MG63 (cell line): Measurements from ENCODE around the gene ACIN1. TPM values are rescaled to one million over a fixed set of nuclear protein-coding genes. Genes with fewer than 3 reads are reported as not detected.

Experiments used
- DNase-seq: peaks from one replicate; pipeline ENCODE4 v3.0.0-alpha.2; 2020
- H3K27me3 ChIP-seq: fragments of 250-450 bp; sonication (Bioruptor Pico); 2 replicates; pipeline ENCODE4 v1.5.1; 2020; ENCODE audit warnings: mild to moderate bottlenecking, moderate library complexity
- H3K36me3 ChIP-seq: fragments of 250-450 bp; sonication (Bioruptor Pico); 2 replicates; pipeline ENCODE4 v1.5.1; 2020; ENCODE audit warnings: mild to moderate bottlenecking, moderate library complexity
- H3K4me3 ChIP-seq: fragments of 250-450 bp; sonication (Bioruptor Pico); 2 replicates; pipeline ENCODE4 v1.5.1; 2020; ENCODE audit warnings: mild to moderate bottlenecking, moderate library complexity
- H3K9me3 ChIP-seq: fragments of 250-450 bp; sonication (Bioruptor Pico); 2 replicates; pipeline ENCODE4 v1.5.1; 2020; ENCODE audit warnings: mild to moderate bottlenecking, moderate library complexity
- total RNA-seq: library from RNA; depleted of rRNA; stranded (reverse); fragments of >200 nt; shearing (Covaris generic); gene quantifications from 2 replicates; pipeline ENCODE4 v1.2.3, GENCODE V29; 2014; ENCODE audit warnings: low replicate concordance

The ACIN1 gene
- total RNA-seq, 1 experiment from 2014 or later: 52.2 TPM

- peaks cover 10% of the 10 kb centered on the region for H3K36me3 ChIP-seq
- H3K9me3 ChIP-seq: no peaks in the 10 kb centered on the region
- H3K27me3 ChIP-seq: no peaks in the 10 kb centered on the region
- H3K4me3 ChIP-seq: no peak overlapping the region
- DNase-seq: no peak
Measured at GRCh38 chr14:23099212-23099861, 4.4 kb upstream of the ACIN1 start.

GRCh38 chr14:23097786-23098185 lies 2.9 kb upstream of the ACIN1 start:
- H3K27me3 ChIP-seq: no peaks in the 10 kb centered on the region
- peaks cover 17% of the 10 kb centered on the region for H3K36me3 ChIP-seq
- H3K9me3 ChIP-seq: no peaks in the 10 kb centered on the region
- no peak overlapping the region for H3K4me3 ChIP-seq
- no peak for DNase-seq

GRCh38 chr14:23095196-23096108 lies 516 bp upstream of the ACIN1 start, which contains the start of gene C14orf119:
Gene C14orf119, plus strand, starts transcription at chr14:23095505. Its CDS starts 2,154 bp downstream, at chr14:23097659.
- Histone ChIP-seq H3K9me3 (no peaks in the 10 kb centered on the region), H3K4me3 (peak within 1 kb of the TSS; percentile 97), H3K36me3 (peaks cover 29% of the 10 kb centered on the region), H3K27me3 (no peaks in the 10 kb centered on the region)
- DNase-seq: peak; percentile 93

- Histone ChIP-seq H3K36me3 (peaks cover 38% of the 10 kb centered on the region), H3K9me3 (no peaks in the 10 kb centered on the region), H3K27me3 (no peaks in the 10 kb centered on the region), H3K4me3 (peak overlapping the region; percentile 97)
- DNase-seq: no peak
Measured at GRCh38 chr14:23093991-23094665, 808 bp downstream of the ACIN1 start.

- no peak for DNase-seq
- Histone ChIP-seq H3K27me3 (no peaks in the 10 kb centered on the region), H3K9me3 (no peaks in the 10 kb centered on the region), H3K4me3 (peak overlapping the region; percentile 97), H3K36me3 (peaks cover 35% of the 10 kb centered on the region)
Measured at GRCh38 chr14:23093526-23093925, 1.4 kb downstream of the ACIN1 start.

GRCh38 chr14:23093104-23093503 lies 1.8 kb downstream of the ACIN1 start:
- Histone ChIP-seq H3K36me3 (peaks cover 40% of the 10 kb centered on the region), H3K4me3 (no peak overlapping the region)

GRCh38 chr14:23091294-23092225 lies 3.4 kb downstream of the ACIN1 start:
- Histone ChIP-seq H3K9me3 (no peaks in the 10 kb centered on the region), H3K36me3 (peaks cover 37% of the 10 kb centered on the region), H3K4me3 (no peak overlapping the region), H3K27me3 (no peaks in the 10 kb centered on the region)
- no peak for DNase-seq

More at GRCh38 chr14:23093104-23093503, 1.8 kb downstream of the ACIN1 start:
- Histone ChIP-seq H3K27me3 (no peaks in the 10 kb centered on the region), H3K9me3 (no peaks in the 10 kb centered on the region)
- DNase-seq: no peak

- Histone ChIP-seq H3K36me3 (peaks cover 46% of the 10 kb centered on the region), H3K9me3 (no peaks in the 10 kb centered on the region), H3K27me3 (no peaks in the 10 kb centered on the region), H3K4me3 (no peak overlapping the region)
- DNase-seq: no peak
Measured at GRCh38 chr14:23090254-23090636, 4.7 kb downstream of the ACIN1 start.

GRCh38 chr14:23089498-23090253 lies 5.3 kb downstream of the ACIN1 start:
- Histone ChIP-seq H3K4me3 (no peak overlapping the region), H3K9me3 (no peaks in the 10 kb centered on the region), H3K36me3 (peaks cover 47% of the 10 kb centered on the region), H3K27me3 (no peaks in the 10 kb centered on the region)
- no peak for DNase-seq

GRCh38 chr14:23086565-23086964 lies 8.4 kb downstream of the ACIN1 start:
- DNase-seq: no peak
- Histone ChIP-seq H3K27me3 (no peaks in the 10 kb centered on the region), H3K36me3 (peaks cover 41% of the 10 kb centered on the region), H3K9me3 (no peaks in the 10 kb centered on the region), H3K4me3 (no peak overlapping the region)

GRCh38 chr14:23085458-23085857 lies 9.5 kb downstream of the ACIN1 start:
- peaks cover 47% of the 10 kb centered on the region for H3K36me3 ChIP-seq
- DNase-seq: no peak
- H3K27me3 ChIP-seq: no peaks in the 10 kb centered on the region
- H3K4me3 ChIP-seq: no peak overlapping the region
- no peaks in the 10 kb centered on the region for H3K9me3 ChIP-seq

- Histone ChIP-seq H3K4me3 (no peak overlapping the region), H3K9me3 (no peaks in the 10 kb centered on the region), H3K27me3 (no peaks in the 10 kb centered on the region), H3K36me3 (peaks cover 68% of the 10 kb centered on the region)
- no peak for DNase-seq
Measured at GRCh38 chr14:23080474-23080873, 14.5 kb downstream of the ACIN1 start.

GRCh38 chr14:23079716-23080115 lies 15.2 kb downstream of the ACIN1 start:
- Histone ChIP-seq H3K36me3 (peaks cover 68% of the 10 kb centered on the region), H3K27me3 (no peaks in the 10 kb centered on the region), H3K4me3 (no peak overlapping the region), H3K9me3 (no peaks in the 10 kb centered on the region)
- no peak for DNase-seq

GRCh38 chr14:23078692-23079116 lies 16.2 kb downstream of the ACIN1 start:
- no peaks in the 10 kb centered on the region for H3K9me3 ChIP-seq
- peak; percentile 91 for DNase-seq
- peaks cover 71% of the 10 kb centered on the region for H3K36me3 ChIP-seq
- no peaks in the 10 kb centered on the region for H3K27me3 ChIP-seq
- H3K4me3 ChIP-seq: no peak overlapping the region

GRCh38 chr14:23077962-23078361 lies 17.0 kb downstream of the ACIN1 start:
- H3K27me3 ChIP-seq: no peaks in the 10 kb centered on the region
- H3K9me3 ChIP-seq: no peaks in the 10 kb centered on the region
- peaks cover 67% of the 10 kb centered on the region for H3K36me3 ChIP-seq
- H3K4me3 ChIP-seq: no peak overlapping the region
- no peak for DNase-seq
